BLaER1 treated with 17β-estradiol and CSF1 and Interleukin-3, amounts not matched to agents 10 nM and 100 nM (cell line): ENCODE measurements around the gene PRRC2B.
A peak's percentile ranks its signal among the peaks of the same experiment; 100 is the strongest.

ENCODE experiments used
- H3K27ac ChIP-seq, 11 experiments: shearing (Covaris generic); formaldehyde crosslinking; 2 replicates each; pipeline ENCODE4 v1.8.1; 2022
- H3K27me3 ChIP-seq, 11 experiments: shearing (Covaris generic); formaldehyde crosslinking; 2 replicates each; pipeline ENCODE4 v1.8.1; 2022
- H3K36me3 ChIP-seq, 11 experiments: shearing (Covaris generic); formaldehyde crosslinking; 2 replicates each; pipeline ENCODE4 v1.8.1; 2022
- H3K4me1 ChIP-seq, 10 experiments: shearing (Covaris generic); formaldehyde crosslinking; 2 replicates each; pipeline ENCODE4 v1.8.1; 2022
- H3K4me2 ChIP-seq, 11 experiments: shearing (Covaris generic); formaldehyde crosslinking; 2 replicates each; pipeline ENCODE4 v1.8.1; 2022
- H3K4me3 ChIP-seq, 10 experiments: shearing (Covaris generic); formaldehyde crosslinking; 2 replicates each; pipeline ENCODE4 v1.8.1; 2022
- H3K9ac ChIP-seq, 11 experiments: shearing (Covaris generic); formaldehyde crosslinking; 2 replicates each; pipeline ENCODE4 v1.8.1; 2022
- H3K9me3 ChIP-seq, 11 experiments: shearing (Covaris generic); formaldehyde crosslinking; replicated peaks in 1 of 11; 2 replicates each; pipeline ENCODE4 v1.8.1; 2022
- H4K20me1 ChIP-seq, 11 experiments: shearing (Covaris generic); formaldehyde crosslinking; 2 replicates each; pipeline ENCODE4 v1.8.1; 2022
- Cebpa-rat ChIP-seq, 11 experiments: shearing (Covaris generic); IDR thresholded peaks; 2 replicates each; pipeline ENCODE4 v1.8.1; 2022

The PRRC2B gene

GRCh38 chr9:131517761-131518190 lies 123.9 kb downstream of the PRRC2B start:
- H3K4me3 ChIP-seq = no peak overlapping the region
- no peak overlapping the region for H3K27ac ChIP-seq
- peaks cover 66 to 100% (median 93%) of the 10 kb centered on the region in 11 experiments for H3K36me3 ChIP-seq
- no peak for TF ChIP-seq Cebpa-rat (IDR thresholded peaks at IDR 0.05)
- no peak overlapping the region for H3K9ac ChIP-seq
- H3K4me2 ChIP-seq = no peak overlapping the region
- peaks cover 0 to 60% (median 22%) of the 10 kb centered on the region in 11 experiments; a peak in 17 of 22 replicates for H4K20me1 ChIP-seq
- H3K9me3 ChIP-seq = peaks cover 0 to 41% (median 6%) of the 10 kb centered on the region in 11 experiments; a peak in 11 of 22 replicates
- no peaks in the 10 kb centered on the region for H3K27me3 ChIP-seq
- peaks cover 6 to 36% (median 25%) of the 10 kb centered on the region in 10 experiments for H3K4me1 ChIP-seq

GRCh38 chr9:131518553-131518952 lies 124.7 kb downstream of the PRRC2B start:
- no peak overlapping the region for H3K27ac ChIP-seq
- H3K9ac ChIP-seq = no peak overlapping the region
- peaks cover 74 to 100% (median 95%) of the 10 kb centered on the region in 11 experiments for H3K36me3 ChIP-seq
- H4K20me1 ChIP-seq = peaks cover 0 to 59% (median 16%) of the 10 kb centered on the region in 11 experiments; a peak in 18 of 22 replicates
- no peak for TF ChIP-seq Cebpa-rat (IDR thresholded peaks at IDR 0.05)
- H3K4me3 ChIP-seq = no peak overlapping the region
- H3K4me1 ChIP-seq = peaks cover 0 to 30% (median 19%) of the 10 kb centered on the region in 10 experiments; a peak in 18 of 20 replicates
- no peak overlapping the region for H3K4me2 ChIP-seq
- peaks cover 0 to 41% (median 6%) of the 10 kb centered on the region in 11 experiments; a peak in 11 of 22 replicates for H3K9me3 ChIP-seq
- H3K27me3 ChIP-seq = no peaks in the 10 kb centered on the region

- Histone ChIP-seq H3K9me3 (peaks cover 0 to 21% (median 2%) of the 10 kb centered on the region in 11 experiments; a peak in 11 of 22 replicates), H3K4me2 (no peak overlapping the region), H4K20me1 (peaks cover 0 to 73% (median 23%) of the 10 kb centered on the region in 11 experiments; a peak in 18 of 22 replicates), H3K27me3 (no peaks in the 10 kb centered on the region), H3K9ac (no peak overlapping the region), H3K4me1 (peaks cover 13 to 31% (median 25%) of the 10 kb centered on the region in 10 experiments), H3K4me3 (no peak overlapping the region), H3K36me3 (peaks cover 84 to 100% (median 98%) of the 10 kb centered on the region in 11 experiments), H3K27ac (no peak overlapping the region)
- TF ChIP-seq Cebpa-rat (IDR thresholded peaks at IDR 0.05) = no peak
These were observed 126.6 kb downstream of the PRRC2B start for GRCh38 chr9:131520503-131520902.

GRCh38 chr9:131521203-131521602 lies 127.3 kb downstream of the PRRC2B start:
- no peaks in the 10 kb centered on the region for H3K27me3 ChIP-seq
- H3K36me3 ChIP-seq = peaks cover 84 to 100% (median 98%) of the 10 kb centered on the region in 11 experiments
- no peak overlapping the region for H3K4me2 ChIP-seq
- TF ChIP-seq Cebpa-rat (IDR thresholded peaks at IDR 0.05) = no peak
- no peak overlapping the region for H3K9ac ChIP-seq
- H3K4me1 ChIP-seq = peaks cover 13 to 33% (median 25%) of the 10 kb centered on the region in 10 experiments
- H3K4me3 ChIP-seq = no peak overlapping the region
- peaks cover 0 to 75% (median 26%) of the 10 kb centered on the region in 11 experiments; a peak in 18 of 22 replicates for H4K20me1 ChIP-seq
- no peak overlapping the region for H3K27ac ChIP-seq
- H3K9me3 ChIP-seq = peaks cover 0 to 14% (median 0%) of the 10 kb centered on the region in 11 experiments; a peak in 6 of 22 replicates

GRCh38 chr9:131521822-131522221 lies 127.9 kb downstream of the PRRC2B start:
- H3K9ac ChIP-seq = no peak overlapping the region; a peak in 1 of 22 replicates
- H3K4me2 ChIP-seq = no peak overlapping the region; a peak in 1 of 22 replicates
- no peak for TF ChIP-seq Cebpa-rat (IDR thresholded peaks at IDR 0.05)
- no peak overlapping the region for H3K27ac ChIP-seq
- peaks cover 0 to 74% (median 25%) of the 10 kb centered on the region in 11 experiments; a peak in 18 of 22 replicates for H4K20me1 ChIP-seq
- no peak overlapping the region for H3K4me3 ChIP-seq
- H3K4me1 ChIP-seq = peaks cover 13 to 33% (median 25%) of the 10 kb centered on the region in 10 experiments
- peaks cover 0 to 8% (median 0%) of the 10 kb centered on the region in 11 experiments; a peak in 6 of 22 replicates for H3K9me3 ChIP-seq
- H3K27me3 ChIP-seq = no peaks in the 10 kb centered on the region
- peaks cover 85 to 100% (median 98%) of the 10 kb centered on the region in 11 experiments for H3K36me3 ChIP-seq

- no peak overlapping the region; a peak in 1 of 22 replicates for H3K4me2 ChIP-seq
- no peak for TF ChIP-seq Cebpa-rat (IDR thresholded peaks at IDR 0.05)
- peaks cover 0 to 68% (median 25%) of the 10 kb centered on the region in 11 experiments; a peak in 18 of 22 replicates for H4K20me1 ChIP-seq
- no peak overlapping the region for H3K27ac ChIP-seq
- peak overlapping the region in 1 of 11 experiments; percentile 2; a peak in 1 of 22 replicates for H3K9ac ChIP-seq
- peaks cover 13 to 33% (median 25%) of the 10 kb centered on the region in 10 experiments for H3K4me1 ChIP-seq
- peaks cover 0 to 3% (median 0%) of the 10 kb centered on the region in 11 experiments; a peak in 1 of 22 replicates for H3K9me3 ChIP-seq
- no peaks in the 10 kb centered on the region for H3K27me3 ChIP-seq
- H3K4me3 ChIP-seq = no peak overlapping the region
- peaks cover 91 to 100% (median 99%) of the 10 kb centered on the region in 11 experiments for H3K36me3 ChIP-seq
These were observed 128.6 kb downstream of the PRRC2B start for GRCh38 chr9:131522257-131523085.

GRCh38 chr9:131523086-131523388 lies 129.2 kb downstream of the PRRC2B start:
- Histone ChIP-seq H3K9ac (0 out of 22 replicates have a peak overlapping the region, but pooled peaks of 1 of the 11 experiments have one; percentile 52), H4K20me1 (peaks cover 0 to 63% (median 25%) of the 10 kb centered on the region in 11 experiments; a peak in 18 of 22 replicates), H3K4me3 (no peak overlapping the region), H3K4me2 (no peak overlapping the region), H3K9me3 (no peaks in the 10 kb centered on the region), H3K27ac (no peak overlapping the region), H3K4me1 (peaks cover 17 to 35% (median 25%) of the 10 kb centered on the region in 10 experiments), H3K27me3 (no peaks in the 10 kb centered on the region), H3K36me3 (peaks cover 95 to 100% (median 100%) of the 10 kb centered on the region in 11 experiments)
- TF ChIP-seq Cebpa-rat (IDR thresholded peaks at IDR 0.05) = no peak

GRCh38 chr9:131523451-131524435 lies 129.9 kb downstream of the PRRC2B start:
- Histone ChIP-seq H3K9ac (peak overlapping the region; percentile 11 to 55 (median 42); a peak in 13 of 22 replicates), H3K4me3 (no peak overlapping the region), H3K4me2 (peak overlapping the region; percentile 10 to 70 (median 61); a peak in 18 of 22 replicates), H3K27ac (peak overlapping the region in 7 of 11 experiments; percentile 10 to 58 (median 34); a peak in 8 of 22 replicates), H3K36me3 (peaks cover 95 to 100% (median 100%) of the 10 kb centered on the region in 11 experiments), H3K4me1 (peaks cover 24 to 42% (median 28%) of the 10 kb centered on the region in 10 experiments), H4K20me1 (peaks cover 0 to 57% (median 25%) of the 10 kb centered on the region in 11 experiments; a peak in 18 of 22 replicates), H3K9me3 (no peaks in the 10 kb centered on the region), H3K27me3 (no peaks in the 10 kb centered on the region)
- no peak for TF ChIP-seq Cebpa-rat (IDR thresholded peaks at IDR 0.05)
